NCI-H2196 (cell line): ENCODE measurements around the gene SRGAP1.

Source experiments
- DNase-seq: peaks from one replicate; lab custom pipeline; 2025; ENCODE audit not compliant: unreplicated experiment; lab: John Stamatoyannopoulos, UW

Gene SRGAP1

GRCh38 chr12:63963868-63964267 is 119.4 kb downstream of the SRGAP1 start:
- no peak for DNase-seq

DNA sequence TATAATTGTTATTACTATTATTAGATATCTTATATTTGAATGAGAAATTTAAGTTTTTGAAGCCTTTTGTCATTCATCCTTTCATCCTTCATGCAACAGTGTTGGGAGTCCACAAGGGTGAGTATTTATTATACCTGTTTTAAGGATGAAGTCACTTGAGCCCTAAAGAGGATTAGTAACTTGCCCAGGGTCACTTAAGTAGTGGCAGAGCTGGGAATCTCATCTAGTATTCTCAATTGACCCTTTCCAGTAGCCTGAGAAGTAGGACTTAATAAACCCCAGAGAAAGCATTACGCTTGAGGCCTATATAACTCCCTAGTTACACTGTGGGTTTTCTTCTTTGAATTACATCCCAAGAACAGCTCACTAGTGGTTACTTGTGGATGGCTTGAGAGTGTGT is 119.8 kb downstream of the SRGAP1 start:
- DNase-seq, result no peak

DNA sequence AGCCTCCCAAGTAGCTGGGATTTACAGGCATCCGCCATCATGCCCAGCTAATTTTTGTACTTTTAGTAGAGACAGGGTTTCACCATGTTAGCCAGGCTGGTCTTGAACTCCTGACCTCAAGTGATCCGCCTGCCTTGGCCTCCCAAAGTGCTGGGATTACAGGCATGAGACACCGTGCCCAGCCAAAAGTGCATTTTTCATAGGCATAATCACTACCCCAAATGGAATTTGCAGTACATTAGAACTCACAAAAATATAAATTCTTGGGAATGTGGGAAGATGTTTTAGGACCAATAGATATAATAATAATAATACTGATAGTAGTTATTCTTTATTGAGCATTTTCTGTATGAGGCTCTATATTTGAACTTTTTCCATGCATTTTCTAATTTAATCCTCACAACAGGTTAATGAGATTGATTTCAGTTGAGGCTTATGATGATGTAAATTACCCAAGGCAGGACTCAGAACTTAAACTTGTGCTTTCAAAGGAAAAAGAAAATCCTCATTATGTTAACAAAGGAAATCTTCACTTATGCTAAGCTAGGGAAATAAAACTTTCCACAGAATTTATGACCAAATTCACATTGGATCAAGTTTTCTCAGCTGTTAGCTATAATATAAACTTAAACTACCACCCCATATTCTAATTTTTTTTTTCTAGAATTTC is 121.6 kb downstream of the SRGAP1 start:
- DNase-seq, result no peak

DNA sequence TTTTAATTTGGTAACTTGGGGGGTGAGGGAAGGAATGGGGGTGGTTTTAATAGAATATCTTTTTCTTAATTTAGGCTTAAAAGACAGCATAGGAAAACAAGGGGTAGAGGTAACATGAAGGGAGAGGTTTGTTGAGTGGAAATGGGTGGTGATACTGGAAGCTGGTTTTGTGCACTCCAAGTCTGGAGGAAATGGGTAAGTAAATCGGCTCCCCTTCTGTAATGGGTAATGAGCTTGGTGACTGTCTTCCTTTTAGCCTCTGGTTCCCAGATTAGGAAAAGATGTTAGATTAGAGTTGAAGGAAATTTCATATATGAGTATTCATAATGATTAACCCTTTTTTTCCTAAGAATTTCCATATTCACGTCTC is 122.1 kb downstream of the SRGAP1 start:
- no peak for DNase-seq

GRCh38 chr12:63967358-63968145 is 123.1 kb downstream of the SRGAP1 start:
- DNase-seq, result no peak

GRCh38 chr12:63968673-63969072 is 124.2 kb downstream of the SRGAP1 start:
- DNase-seq, result no peak

DNA sequence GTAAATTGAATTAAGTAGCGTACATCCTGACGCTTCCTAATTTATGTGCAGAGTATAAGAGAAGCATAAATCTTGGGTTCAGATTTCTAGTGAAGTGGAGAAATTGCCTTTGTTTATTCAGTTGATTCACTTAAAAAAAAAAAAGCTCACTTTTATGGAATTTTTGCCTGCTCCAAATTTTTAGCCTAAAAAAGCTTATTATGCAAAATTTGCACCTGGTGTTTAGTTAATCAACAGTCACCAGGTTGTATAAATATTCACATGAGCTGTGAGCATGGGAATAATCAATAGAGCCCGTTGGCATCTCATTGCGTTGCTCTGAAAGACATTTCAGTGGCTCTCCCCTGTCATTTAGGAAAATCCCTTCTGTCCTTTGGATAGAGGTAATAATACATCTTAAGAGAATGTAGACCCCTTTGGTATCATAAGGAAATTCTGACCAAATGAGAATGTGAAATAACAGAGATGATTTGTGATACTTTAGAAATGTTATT is 132.4 kb downstream of the SRGAP1 start:
- no peak for DNase-seq

DNA sequence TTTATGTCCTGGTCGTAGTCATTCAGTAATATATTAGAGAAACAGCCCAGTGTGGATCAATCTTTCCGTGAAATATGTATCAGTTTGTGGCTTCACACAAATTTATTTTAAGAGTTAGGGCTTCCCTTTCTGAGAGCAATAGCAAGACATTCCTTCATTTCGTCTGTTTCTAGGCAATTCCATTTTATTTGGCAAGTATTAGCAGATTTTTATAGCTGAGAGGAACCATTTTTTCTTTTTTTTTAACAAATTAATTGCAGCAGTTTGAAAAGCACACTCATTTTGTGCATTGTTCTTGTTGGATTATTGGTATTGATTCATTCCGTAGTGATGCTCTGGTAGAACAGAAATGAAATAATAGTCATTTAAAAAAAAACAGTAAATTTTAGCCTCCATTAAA is 132.9 kb downstream of the SRGAP1 start:
- no peak for DNase-seq

DNA sequence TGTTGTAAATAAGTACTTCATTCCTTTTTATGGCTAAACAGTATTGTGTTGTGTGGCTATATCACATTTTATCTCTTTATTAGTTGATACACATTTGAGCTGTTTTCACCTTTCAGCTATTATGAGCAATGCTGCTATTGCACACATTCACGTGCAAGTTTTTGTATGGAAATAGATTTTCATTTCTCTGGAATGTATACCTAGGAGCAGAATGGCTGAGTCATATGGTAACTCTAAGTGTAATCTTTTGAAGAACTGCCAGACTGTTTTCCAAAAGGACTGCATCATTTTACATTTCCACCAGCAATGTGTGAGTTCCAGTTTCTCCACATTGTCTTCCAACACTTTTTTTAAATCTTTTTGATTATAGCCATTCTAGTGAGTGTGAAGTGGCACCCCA is 134.0 kb downstream of the SRGAP1 start:
- no peak for DNase-seq

- no peak for DNase-seq
Measured at GRCh38 chr12:63980211-63980610, 135.7 kb downstream of the SRGAP1 start.

GRCh38 chr12:63981343-63981742 is 136.8 kb downstream of the SRGAP1 start:
- DNase-seq, result no peak

GRCh38 chr12:63982604-63983295 is 138.2 kb downstream of the SRGAP1 start:
- no peak for DNase-seq

- DNase-seq, result no peak
Measured at GRCh38 chr12:63985456-63985855, 141.0 kb downstream of the SRGAP1 start.

- no peak for DNase-seq
Measured at GRCh38 chr12:63985945-63986344, 141.4 kb downstream of the SRGAP1 start.

GRCh38 chr12:63989301-63989845 is 144.9 kb downstream of the SRGAP1 start:
- DNase-seq, result no peak

GRCh38 chr12:63990828-63991547 is 146.5 kb downstream of the SRGAP1 start:
- DNase-seq, result no peak

DNA sequence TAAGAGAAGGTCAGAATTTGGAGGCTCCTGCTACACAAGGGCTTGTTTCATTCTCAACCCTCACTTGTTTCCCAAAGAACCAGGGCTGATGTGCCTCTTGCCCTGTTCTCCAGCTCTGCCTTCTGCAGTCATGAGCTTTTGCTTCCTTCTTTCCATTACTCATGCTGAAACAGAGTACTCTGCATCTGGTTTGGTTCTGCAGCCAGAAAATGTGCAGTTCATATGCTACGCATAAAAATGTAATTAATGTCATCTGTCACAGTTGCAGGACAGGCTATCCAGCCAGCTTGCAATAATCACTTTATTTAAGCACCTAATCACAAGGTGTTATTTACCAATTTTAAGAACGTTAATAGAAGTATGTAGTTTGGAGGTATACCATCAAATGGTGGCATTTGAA is 150.2 kb downstream of the SRGAP1 start:
- no peak for DNase-seq

GRCh38 chr12:63995512-63995911 is 151.0 kb downstream of the SRGAP1 start:
- no peak for DNase-seq

DNA sequence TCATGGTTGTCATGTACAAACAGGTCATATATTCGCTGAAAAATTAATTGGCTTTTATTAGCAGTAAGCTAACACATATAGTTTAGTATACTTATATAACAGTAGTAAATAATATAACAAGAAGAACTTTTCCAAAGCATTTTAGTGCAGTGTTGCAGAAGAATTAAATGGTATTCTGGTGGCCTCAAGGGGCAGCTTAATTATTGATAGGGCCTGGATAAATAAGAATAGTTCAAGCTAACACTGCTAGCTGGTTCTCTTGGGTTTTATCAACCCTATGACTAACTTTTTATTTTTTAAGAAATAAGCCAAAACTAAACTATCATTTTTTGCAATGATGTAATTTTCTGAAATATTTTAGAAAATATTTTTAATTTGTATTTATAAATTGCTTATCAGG is 152.1 kb downstream of the SRGAP1 start:
- DNase-seq, result no peak

DNA sequence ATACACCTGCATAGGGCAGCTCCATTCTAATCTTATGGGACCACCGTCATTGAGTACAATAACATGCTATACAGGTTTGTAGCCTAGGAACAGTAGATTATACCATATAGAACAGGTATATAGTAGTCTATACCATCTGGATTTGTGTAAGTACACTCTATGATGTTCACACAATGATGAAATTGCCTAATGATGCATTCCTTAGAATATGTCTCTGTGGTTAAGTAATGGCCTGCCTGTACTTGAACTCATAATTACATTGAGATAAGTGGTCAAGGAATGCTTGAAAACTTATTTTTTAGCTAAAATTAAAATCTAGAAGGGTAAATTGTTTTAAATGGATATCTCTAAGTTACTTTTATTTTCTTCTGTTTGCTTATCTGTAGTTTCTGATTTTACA is 152.7 kb downstream of the SRGAP1 start:
- no peak for DNase-seq

- DNase-seq, result no peak
Measured at GRCh38 chr12:63998584-63998983, 154.1 kb downstream of the SRGAP1 start.
